A673 (cell line): ENCODE measurements around the gene NSG2. TPM values are rescaled to one million over a fixed set of nuclear protein-coding genes. Genes with fewer than 3 reads are reported as not detected.

Source experiments
- BruUV-seq: library from RNA; stranded (reverse); fragments of 400-500 nt; replicated peaks from 2 replicates; lab custom pipeline; 2021; lab: Mats Ljungman, UMichigan
- CTCF ChIA-PET: fragments of 300-600 bp; sonication (Branson Sonifier 250); formaldehyde crosslinking; loops from one replicate; lab custom pipeline; 2022; ENCODE audit warnings: antibody characterized with exemption; lab: Charles Lee
- POLR2A ChIA-PET: fragments of 300-600 bp; sonication (Branson Sonifier 250); formaldehyde crosslinking; loops from one replicate; lab custom pipeline; 2022; ENCODE audit warnings: antibody characterized with exemption; ENCODE audit not compliant: low non-redundant PET; lab: Charles Lee
- DNase-seq: peaks from one replicate; pipeline ENCODE4 v3.0.0-alpha.2; 2015; ENCODE audit warnings: low spot score
- H3K27ac ChIP-seq: fragments of 200-600 bp; sonication (generic); 2 replicates; pipeline ENCODE4 v1.5.1; 2016; ENCODE audit warnings: mixed run types, low read depth, mild to moderate bottlenecking, mixed read lengths, antibody characterized with exemption, low read length; ENCODE audit not compliant: poor library complexity, severe bottlenecking
- H3K27me3 ChIP-seq: fragments of 200-600 bp; sonication (generic); replicated peaks from 2 replicates; pipeline ENCODE4 v1.6.1; 2017; ENCODE audit warnings: mixed run types, low read depth, mild to moderate bottlenecking, mixed read lengths, antibody characterized with exemption, low read length; ENCODE audit not compliant: insufficient read depth, poor library complexity
- H3K36me3 ChIP-seq: fragments of 200-600 bp; sonication (generic); 2 replicates; pipeline ENCODE4 v1.6.1; 2016; ENCODE audit warnings: mixed run types, mild to moderate bottlenecking, mixed read lengths, antibody characterized with exemption, low read length; ENCODE audit not compliant: insufficient read depth, poor library complexity, severe bottlenecking
- H3K4me1 ChIP-seq: fragments of 200-600 bp; sonication (generic); 2 replicates; pipeline ENCODE4 v1.6.1; 2017; ENCODE audit warnings: mixed run types, mild to moderate bottlenecking, mixed read lengths, antibody characterized with exemption, low read length; ENCODE audit not compliant: insufficient read depth, poor library complexity, severe bottlenecking
- H3K4me3 ChIP-seq: fragments of 200-600 bp; sonication (generic); 2 replicates; pipeline ENCODE4 v1.5.1; 2016; ENCODE audit warnings: low read depth, mixed run types, mild to moderate bottlenecking, mixed read lengths, low read length; ENCODE audit not compliant: poor library complexity, severe bottlenecking
- H3K9me3 ChIP-seq: fragments of 200-600 bp; sonication (generic); 2 replicates; pipeline ENCODE4 v1.6.1; 2016; ENCODE audit warnings: mixed run types, low read depth, mild to moderate bottlenecking, mixed read lengths, antibody characterized with exemption, low read length; ENCODE audit not compliant: poor library complexity, severe bottlenecking
- EZH2 ChIP-seq: fragments of 200-600 bp; sonication (generic); IDR thresholded peaks from 2 replicates; pipeline ENCODE4 v1.6.1; 2017; ENCODE audit warnings: borderline replicate concordance, low read depth, mild to moderate bottlenecking, mixed read lengths, antibody characterized with exemption, low read length; ENCODE audit not compliant: poor library complexity, severe bottlenecking
- intact Hi-C: fragments of 100-400 bp; cut with micrococcal nuclease; formaldehyde crosslinking; loops from one replicate; pipeline ENCODE4 v1.10.0; 2022; ENCODE audit not compliant: unreplicated experiment
- total RNA-seq: library from RNA; stranded (reverse); gene quantifications from 2 replicates; pipeline ENCODE4 v1.2.3, GENCODE V29; 2021
- TF ChIP-seq, protein P1 (sequence below): fragments of 300-800, 200-600 bp; sonication (generic); conservative IDR thresholded peaks from 2 replicates; pipeline ENCODE4 v1.5.1; 2017; ENCODE audit warnings: low read depth, mild to moderate bottlenecking, antibody characterized with exemption, low read length, moderate library complexity, mixed read lengths

The NSG2 gene
- total RNA-seq, 1 experiment from 2014 or later, result 0.60 TPM

DNA sequence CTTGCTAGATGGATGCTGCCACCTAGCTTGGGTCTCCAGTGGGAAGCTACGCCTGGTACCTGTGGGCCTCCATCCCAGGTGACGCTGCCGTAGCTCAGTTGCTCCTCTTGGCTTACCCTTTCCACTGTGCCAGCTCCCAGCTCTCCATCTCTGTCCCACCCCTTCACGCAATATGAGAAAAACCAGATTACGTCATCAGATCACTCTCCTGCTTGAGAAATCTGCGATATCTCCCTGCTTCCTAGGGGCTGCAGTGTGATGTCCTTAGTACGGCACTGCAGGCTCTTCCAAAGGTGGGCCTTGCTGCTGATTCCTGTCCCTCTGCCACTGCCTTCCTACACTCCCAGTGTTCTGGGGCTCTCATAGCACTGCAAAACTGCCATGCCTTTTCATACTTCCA, 28.9 kb downstream of the NSG2 start:
- ChIA-PET POLR2A (no interaction called here), CTCF (no interaction called here)
- DNase-seq, result no peak
- BruUV-seq, result no TSS peak
- intact Hi-C loops, result no loop called here
- no peak overlapping the region for H3K27ac ChIP-seq
- TF ChIP-seq, protein P1, sequence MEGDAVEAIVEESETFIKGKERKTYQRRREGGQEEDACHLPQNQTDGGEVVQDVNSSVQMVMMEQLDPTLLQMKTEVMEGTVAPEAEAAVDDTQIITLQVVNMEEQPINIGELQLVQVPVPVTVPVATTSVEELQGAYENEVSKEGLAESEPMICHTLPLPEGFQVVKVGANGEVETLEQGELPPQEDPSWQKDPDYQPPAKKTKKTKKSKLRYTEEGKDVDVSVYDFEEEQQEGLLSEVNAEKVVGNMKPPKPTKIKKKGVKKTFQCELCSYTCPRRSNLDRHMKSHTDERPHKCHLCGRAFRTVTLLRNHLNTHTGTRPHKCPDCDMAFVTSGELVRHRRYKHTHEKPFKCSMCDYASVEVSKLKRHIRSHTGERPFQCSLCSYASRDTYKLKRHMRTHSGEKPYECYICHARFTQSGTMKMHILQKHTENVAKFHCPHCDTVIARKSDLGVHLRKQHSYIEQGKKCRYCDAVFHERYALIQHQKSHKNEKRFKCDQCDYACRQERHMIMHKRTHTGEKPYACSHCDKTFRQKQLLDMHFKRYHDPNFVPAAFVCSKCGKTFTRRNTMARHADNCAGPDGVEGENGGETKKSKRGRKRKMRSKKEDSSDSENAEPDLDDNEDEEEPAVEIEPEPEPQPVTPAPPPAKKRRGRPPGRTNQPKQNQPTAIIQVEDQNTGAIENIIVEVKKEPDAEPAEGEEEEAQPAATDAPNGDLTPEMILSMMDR, result no peak
- TF ChIP-seq EZH2, result no peak
- H3K4me1 ChIP-seq, result no peaks in the 10 kb centered on the region
- H3K27me3 ChIP-seq, result no peaks in the 10 kb centered on the region
- no peaks in the 10 kb centered on the region for H3K9me3 ChIP-seq
- H3K4me3 ChIP-seq, result no peak overlapping the region
- H3K36me3 ChIP-seq, result no peaks in the 10 kb centered on the region

DNA sequence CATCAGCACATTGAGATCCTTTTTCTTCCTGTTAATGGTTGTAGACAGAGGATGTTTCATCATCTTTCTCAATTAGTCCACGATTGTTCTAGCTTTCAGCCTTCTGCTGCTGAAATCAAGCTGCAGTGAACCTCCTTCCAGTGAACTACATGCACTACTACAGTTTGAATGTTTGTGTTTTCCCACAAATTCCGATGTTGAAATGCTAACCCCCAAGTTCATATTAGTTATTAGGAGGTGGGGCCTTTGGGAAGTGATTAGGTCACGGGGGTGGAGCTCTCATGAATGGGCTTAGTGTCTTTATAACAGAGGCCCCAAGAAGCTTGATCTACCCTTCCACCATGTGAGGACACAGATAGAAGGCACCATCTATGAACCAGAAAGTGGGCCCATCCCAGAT, 32.9 kb downstream of the NSG2 start:
- BruUV-seq, result no TSS peak
- DNase-seq, result no peak
- TF ChIP-seq, protein P1, result no peak
- no peak for TF ChIP-seq EZH2
- no peaks in the 10 kb centered on the region for H3K4me1 ChIP-seq
- no peak overlapping the region for H3K4me3 ChIP-seq
- ChIA-PET CTCF (no interaction called here), POLR2A (no interaction called here)
- H3K9me3 ChIP-seq, result no peaks in the 10 kb centered on the region
- H3K27me3 ChIP-seq, result no peaks in the 10 kb centered on the region
- intact Hi-C loops, result no loop called here
- no peaks in the 10 kb centered on the region for H3K36me3 ChIP-seq
- H3K27ac ChIP-seq, result no peak overlapping the region

DNA sequence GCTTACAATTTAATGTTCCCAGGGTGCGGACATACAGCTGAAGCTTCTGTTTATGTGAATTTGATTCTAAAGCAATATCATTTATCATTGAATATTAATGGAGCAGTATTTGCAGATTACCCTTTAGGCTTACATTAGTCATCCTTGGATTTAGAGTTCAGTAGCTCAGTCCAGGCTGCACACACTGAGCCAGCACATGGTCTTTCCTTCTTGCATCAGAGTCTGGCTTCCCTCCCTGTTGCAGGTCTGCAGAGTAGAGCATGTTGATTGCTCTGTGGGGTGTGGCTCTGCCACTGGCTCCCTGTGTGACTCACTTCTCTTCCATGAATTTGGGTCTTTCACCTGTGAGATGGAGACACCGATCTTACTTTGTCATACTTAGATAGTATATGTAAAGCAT, 36.8 kb downstream of the NSG2 start:
- intact Hi-C loops, result no loop called here
- Histone ChIP-seq H3K9me3 (no peaks in the 10 kb centered on the region), H3K36me3 (no peaks in the 10 kb centered on the region), H3K4me1 (no peaks in the 10 kb centered on the region), H3K27ac (no peak overlapping the region), H3K27me3 (no peaks in the 10 kb centered on the region), H3K4me3 (no peak overlapping the region)
- CTCF ChIA-PET, result no interaction called here
- POLR2A ChIA-PET, result no interaction called here
- TF ChIP-seq, protein P1, result no peak
- no peak for TF ChIP-seq EZH2
- BruUV-seq, result no TSS peak
- no peak for DNase-seq
